Endothelial cell (in vitro differentiated cells): Measurements from ENCODE around the gene MBNL1. TPM values are rescaled to one million over a fixed set of nuclear protein-coding genes. Genes with fewer than 3 reads are reported as not detected.
"Not testable (repeated sequence)": the region's sequence is repeated elsewhere in the genome, so short reads cannot be mapped to it uniquely, and the experiment has no call there.

Experiments
- DNase-seq: peaks from one replicate; pipeline ENCODE4 v3.0.0; 2021; ENCODE audit warnings: low spot score
- H3K27ac Mint-ChIP-seq: one replicate; pipeline ENCODE4 v1.8.0; 2021; ENCODE audit warnings: mixed read lengths, inconsistent platforms; ENCODE audit not compliant: unreplicated experiment
- H3K27me3 Mint-ChIP-seq: one replicate; pipeline ENCODE4 v1.8.0; 2021; ENCODE audit warnings: mild to moderate bottlenecking, moderate library complexity, mixed read lengths, inconsistent platforms; ENCODE audit not compliant: unreplicated experiment
- H3K36me3 Mint-ChIP-seq: one replicate; pipeline ENCODE4 v1.8.0; 2021; ENCODE audit warnings: mild to moderate bottlenecking, low read depth, mixed read lengths, inconsistent platforms; ENCODE audit not compliant: unreplicated experiment
- H3K4me1 Mint-ChIP-seq: one replicate; pipeline ENCODE4 v1.8.0; 2021; ENCODE audit warnings: mild to moderate bottlenecking, mixed read lengths, inconsistent platforms; ENCODE audit not compliant: unreplicated experiment
- H3K4me3 Mint-ChIP-seq: one replicate; pipeline ENCODE4 v1.8.0; 2021; ENCODE audit warnings: mild to moderate bottlenecking, mixed read lengths, inconsistent platforms; ENCODE audit not compliant: unreplicated experiment
- H3K9me3 Mint-ChIP-seq: one replicate; pipeline ENCODE4 v1.8.0; 2021; ENCODE audit warnings: mixed read lengths, inconsistent platforms; ENCODE audit not compliant: unreplicated experiment
- total RNA-seq: library from RNA; stranded (reverse); fragmentation: NEBNext Ultra II Directional; extraction: Animal tissue kit (Norgen Biotek cat#: 25700); gene quantifications from one replicate; pipeline ENCODE4 v1.2.1, GENCODE V29; 2021; ENCODE audit not compliant: unreplicated experiment
- TF ChIP-seq, protein P1 (sequence below): fragments of 200-600 bp; sonication (generic); IDR thresholded peaks from one replicate; pipeline ENCODE4 v1.5.0; 2021; ENCODE audit warnings: antibody characterized with exemption; ENCODE audit not compliant: unreplicated experiment

Gene MBNL1
- total RNA-seq, 1 donor from 2014 or later = 54.1 TPM

- Mint-ChIP-seq H3K4me3 (no peak overlapping the region), H3K27ac (no peak overlapping the region), H3K27me3 (no peaks in the 10 kb centered on the region), H3K9me3 (no peaks in the 10 kb centered on the region), H3K36me3 (peaks cover 10% of the 10 kb centered on the region), H3K4me1 (no peaks in the 10 kb centered on the region)
- DNase-seq = no peak
- TF ChIP-seq, protein P1, sequence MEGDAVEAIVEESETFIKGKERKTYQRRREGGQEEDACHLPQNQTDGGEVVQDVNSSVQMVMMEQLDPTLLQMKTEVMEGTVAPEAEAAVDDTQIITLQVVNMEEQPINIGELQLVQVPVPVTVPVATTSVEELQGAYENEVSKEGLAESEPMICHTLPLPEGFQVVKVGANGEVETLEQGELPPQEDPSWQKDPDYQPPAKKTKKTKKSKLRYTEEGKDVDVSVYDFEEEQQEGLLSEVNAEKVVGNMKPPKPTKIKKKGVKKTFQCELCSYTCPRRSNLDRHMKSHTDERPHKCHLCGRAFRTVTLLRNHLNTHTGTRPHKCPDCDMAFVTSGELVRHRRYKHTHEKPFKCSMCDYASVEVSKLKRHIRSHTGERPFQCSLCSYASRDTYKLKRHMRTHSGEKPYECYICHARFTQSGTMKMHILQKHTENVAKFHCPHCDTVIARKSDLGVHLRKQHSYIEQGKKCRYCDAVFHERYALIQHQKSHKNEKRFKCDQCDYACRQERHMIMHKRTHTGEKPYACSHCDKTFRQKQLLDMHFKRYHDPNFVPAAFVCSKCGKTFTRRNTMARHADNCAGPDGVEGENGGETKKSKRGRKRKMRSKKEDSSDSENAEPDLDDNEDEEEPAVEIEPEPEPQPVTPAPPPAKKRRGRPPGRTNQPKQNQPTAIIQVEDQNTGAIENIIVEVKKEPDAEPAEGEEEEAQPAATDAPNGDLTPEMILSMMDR = no peak
Measured at GRCh38 chr3:152428577-152428976, 159.8 kb downstream of the MBNL1 start.

GRCh38 chr3:152430223-152431002 lies 161.7 kb downstream of the MBNL1 start:
- Mint-ChIP-seq H3K36me3 (peaks cover 20% of the 10 kb centered on the region), H3K27me3 (peaks cover 2% of the 10 kb centered on the region), H3K27ac (no peak overlapping the region), H3K9me3 (peaks cover 5% of the 10 kb centered on the region), H3K4me1 (no peaks in the 10 kb centered on the region), H3K4me3 (no peak overlapping the region)
- DNase-seq = no peak
- TF ChIP-seq, protein P1 = no peak

- peaks cover 24% of the 10 kb centered on the region for H3K4me1 Mint-ChIP-seq
- peak overlapping the region; percentile 63 for H3K4me3 Mint-ChIP-seq
- no peak overlapping the region for H3K27ac Mint-ChIP-seq
- TF ChIP-seq, protein P1 = no peak
- DNase-seq = no peak
- peaks cover 5% of the 10 kb centered on the region for H3K9me3 Mint-ChIP-seq
- peaks cover 20% of the 10 kb centered on the region for H3K36me3 Mint-ChIP-seq
- peaks cover 2% of the 10 kb centered on the region for H3K27me3 Mint-ChIP-seq
Measured at GRCh38 chr3:152434142-152434541, 165.4 kb downstream of the MBNL1 start.

DNA sequence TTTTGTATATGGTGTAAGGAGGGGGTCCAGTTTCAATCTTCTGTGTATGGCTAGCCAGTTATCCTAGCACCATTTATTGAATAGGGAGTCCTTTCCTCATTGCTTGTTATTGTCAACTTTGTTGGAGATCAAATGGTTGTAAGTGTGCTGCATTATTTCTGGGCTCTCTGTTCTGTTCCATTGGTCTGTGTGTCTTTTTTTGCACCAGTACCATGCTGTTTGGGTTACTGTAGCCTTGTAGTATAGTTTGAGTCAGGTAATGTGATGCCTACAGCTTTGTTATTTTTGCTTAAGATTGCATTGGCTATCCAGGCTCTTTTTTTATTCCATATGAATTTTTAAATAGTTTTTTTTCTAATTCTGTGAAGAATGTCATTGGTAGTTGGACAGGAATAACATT lies 166.5 kb downstream of the MBNL1 start:
- not testable (repeated sequence) for H3K27me3 Mint-ChIP-seq, DNase-seq, H3K9me3 Mint-ChIP-seq
- H3K36me3 Mint-ChIP-seq = peaks cover 20% of the 10 kb centered on the region
- H3K27ac Mint-ChIP-seq = peak overlapping the region; percentile 51
- H3K4me3 Mint-ChIP-seq = peak overlapping the region; percentile 42
- peaks cover 24% of the 10 kb centered on the region for H3K4me1 Mint-ChIP-seq

DNA sequence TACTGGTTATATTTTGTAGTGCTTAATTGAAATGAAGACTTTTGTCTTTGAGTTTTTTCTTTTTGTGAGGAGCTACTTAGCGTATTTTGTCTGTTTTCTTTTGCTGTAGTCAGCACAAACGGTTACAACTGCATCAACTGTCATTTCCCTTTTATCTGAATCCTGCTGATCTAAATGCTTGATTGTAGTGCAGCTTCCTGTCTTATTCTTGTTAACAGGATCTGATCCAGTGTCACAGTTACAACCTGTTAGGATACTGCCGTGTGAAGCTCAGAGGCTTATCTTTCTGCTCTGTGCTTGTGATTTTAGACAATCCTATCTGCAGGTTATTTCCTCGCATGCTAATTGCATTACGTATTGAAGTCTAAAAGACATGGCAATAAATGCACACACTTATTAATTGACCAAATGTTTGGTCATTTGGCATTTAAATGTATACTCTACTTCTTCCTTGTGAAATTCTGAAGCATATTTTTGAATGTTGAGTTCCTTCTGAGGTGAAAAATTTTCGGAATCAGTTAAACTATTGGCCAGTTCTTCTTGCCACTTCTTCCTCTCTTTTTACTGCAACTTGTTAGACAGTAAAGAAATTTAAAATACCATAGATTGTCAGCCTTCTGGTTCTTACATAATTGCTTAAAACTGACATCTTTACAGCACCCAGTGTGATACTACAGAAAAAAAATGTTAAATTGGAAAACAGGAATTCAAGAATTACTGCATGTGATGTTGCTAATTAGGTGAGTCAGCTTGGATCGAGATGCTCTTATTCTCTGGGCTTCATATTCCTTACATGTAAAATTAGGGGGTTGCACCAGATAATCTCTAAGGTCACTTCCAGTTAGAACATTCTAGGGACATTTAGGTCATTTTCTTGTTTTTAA lies 168.2 kb downstream of the MBNL1 start:
- Mint-ChIP-seq H3K27ac (peak overlapping the region; percentile 98), H3K9me3 (peaks cover 5% of the 10 kb centered on the region), H3K36me3 (peaks cover 20% of the 10 kb centered on the region), H3K27me3 (peaks cover 2% of the 10 kb centered on the region), H3K4me3 (no peak overlapping the region), H3K4me1 (peaks cover 24% of the 10 kb centered on the region)
- TF ChIP-seq, protein P1 = no peak
- peak; percentile 9 for DNase-seq
